K562 treated with DMSO at 1 percent for 48 hours (cell line): Measurements from ENCODE around the gene SLFN11. TPM values are rescaled to one million over a fixed set of nuclear protein-coding genes. Genes with fewer than 3 reads are reported as not detected.

Experiments used
- total RNA-seq: library from RNA; unstranded; fragments of 300-600 nt; gene quantifications from 2 replicates; pipeline ENCODE4 v1.2.3, GENCODE V29; 2022; ENCODE audit warnings: low replicate concordance; ENCODE audit errors: extremely low read depth

Gene SLFN11, protein sequence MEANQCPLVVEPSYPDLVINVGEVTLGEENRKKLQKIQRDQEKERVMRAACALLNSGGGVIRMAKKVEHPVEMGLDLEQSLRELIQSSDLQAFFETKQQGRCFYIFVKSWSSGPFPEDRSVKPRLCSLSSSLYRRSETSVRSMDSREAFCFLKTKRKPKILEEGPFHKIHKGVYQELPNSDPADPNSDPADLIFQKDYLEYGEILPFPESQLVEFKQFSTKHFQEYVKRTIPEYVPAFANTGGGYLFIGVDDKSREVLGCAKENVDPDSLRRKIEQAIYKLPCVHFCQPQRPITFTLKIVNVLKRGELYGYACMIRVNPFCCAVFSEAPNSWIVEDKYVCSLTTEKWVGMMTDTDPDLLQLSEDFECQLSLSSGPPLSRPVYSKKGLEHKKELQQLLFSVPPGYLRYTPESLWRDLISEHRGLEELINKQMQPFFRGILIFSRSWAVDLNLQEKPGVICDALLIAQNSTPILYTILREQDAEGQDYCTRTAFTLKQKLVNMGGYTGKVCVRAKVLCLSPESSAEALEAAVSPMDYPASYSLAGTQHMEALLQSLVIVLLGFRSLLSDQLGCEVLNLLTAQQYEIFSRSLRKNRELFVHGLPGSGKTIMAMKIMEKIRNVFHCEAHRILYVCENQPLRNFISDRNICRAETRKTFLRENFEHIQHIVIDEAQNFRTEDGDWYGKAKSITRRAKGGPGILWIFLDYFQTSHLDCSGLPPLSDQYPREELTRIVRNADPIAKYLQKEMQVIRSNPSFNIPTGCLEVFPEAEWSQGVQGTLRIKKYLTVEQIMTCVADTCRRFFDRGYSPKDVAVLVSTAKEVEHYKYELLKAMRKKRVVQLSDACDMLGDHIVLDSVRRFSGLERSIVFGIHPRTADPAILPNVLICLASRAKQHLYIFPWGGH
- total RNA-seq, result not detected in 2 replicates

DNA sequence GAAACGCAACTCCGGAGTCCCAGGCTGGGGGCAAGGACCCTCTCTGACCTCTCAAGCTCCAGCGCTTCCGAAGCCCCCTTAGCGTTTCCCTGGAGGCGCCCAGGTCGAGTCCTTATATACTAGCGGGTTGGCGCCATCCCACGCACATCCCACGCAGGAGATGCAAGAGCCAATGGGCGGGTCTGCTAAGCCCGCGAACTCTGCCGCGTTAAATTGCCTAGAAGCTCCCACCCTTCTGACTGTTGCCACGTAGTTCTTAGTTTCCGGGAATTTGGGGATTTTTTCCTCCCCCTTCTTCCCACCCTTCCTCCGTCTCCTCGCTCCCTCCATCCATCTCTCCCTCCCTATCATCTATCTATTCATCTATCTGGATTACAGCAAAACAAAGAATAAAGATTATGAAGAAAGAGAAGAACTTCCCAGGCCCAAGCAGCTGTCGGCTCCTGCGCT is at the start of gene SLFN11:
SLFN11 (minus strand) TSS at position 88 of the 450 bp plus-strand sequence. CDS start 9,814 bp downstream, outside the sequence.

Other genes starting within 250 kb of the SLFN11 start
- gene NLE1, start 231.3 kb downstream of the SLFN11 start, total RNA-seq, result not detected in 2 replicates
- not detected in 2 replicates for gene UNC45B, start 225.8 kb downstream of the SLFN11 start, total RNA-seq
- gene SLC35G3, start 179.2 kb downstream of the SLFN11 start, total RNA-seq, result not detected in 2 replicates
- not detected in 2 replicates for gene SLFN5, start 130.5 kb downstream of the SLFN11 start, total RNA-seq
- not detected in 2 replicates for gene SLFN12, start 58.9 kb upstream of the SLFN11 start, total RNA-seq
- not detected in 2 replicates for gene SLFN13, start 75.1 kb upstream of the SLFN11 start, total RNA-seq
- gene SLFN12L, start 164.1 kb upstream of the SLFN11 start, total RNA-seq, result not detected in 2 replicates
- gene SLFN14, start 187.2 kb upstream of the SLFN11 start, total RNA-seq, result not detected in 2 replicates
- gene PEX12, start 204.9 kb upstream of the SLFN11 start, total RNA-seq, result not detected in 2 replicates
- 113 TPM in 1 of 2 replicates, not detected in the other for gene AP2B1, start 213.7 kb upstream of the SLFN11 start, total RNA-seq